IMR-90 (cell line): ENCODE measurements around the gene RASGEF1C. TPM values are rescaled to one million over a fixed set of nuclear protein-coding genes. Genes with fewer than 3 reads are reported as not detected.

Experiments
- ATAC-seq: fragments of 200-7000 bp; cut with Tn5 transposase; 2 replicates; pipeline ENCODE4 v1.9.1; 2020; ENCODE audit warnings: low read depth, mild to moderate bottlenecking, moderate library complexity
- BruUV-seq: library from RNA; stranded (reverse); fragments of 400-500 nt; replicated peaks from 2 replicates; lab custom pipeline; 2021; lab: Mats Ljungman, UMichigan
- CTCF ChIA-PET: fragments of 300-600 bp; formaldehyde crosslinking; extraction: SDS; loops from one replicate; lab custom pipeline; 2021; ENCODE audit warnings: antibody characterized with exemption; lab: Yijun Ruan, JAX
- POLR2A ChIA-PET: fragments of 300-600 bp; sonication (Branson Sonifier 250); formaldehyde crosslinking; loops from one replicate; lab custom pipeline; 2022; ENCODE audit warnings: antibody characterized with exemption; ENCODE audit not compliant: unreplicated experiment; lab: Charles Lee
- DNase-seq: peaks from one replicate; pipeline ENCODE4 v3.0.0; 2013
- H2AFZ ChIP-seq: replicated peaks from 2 replicates; pipeline ENCODE3; 2013; ENCODE audit warnings: low read length, mild to moderate bottlenecking; ENCODE audit not compliant: poor library complexity
- H2AK5ac ChIP-seq: 2 replicates; pipeline ENCODE4 v1.6.1; 2013; ENCODE audit warnings: low read depth, low read length, inconsistent platforms
- H2AK9ac ChIP-seq: replicated peaks from 2 replicates; pipeline ENCODE3; 2013; ENCODE audit warnings: mild to moderate bottlenecking, low read depth, low read length, moderate library complexity; ENCODE audit not compliant: poor library complexity
- H2BK120ac ChIP-seq: 2 replicates; pipeline ENCODE4 v1.6.1; 2013; ENCODE audit warnings: low read depth, low read length, inconsistent platforms
- H2BK15ac ChIP-seq: 3 replicates; pipeline ENCODE4 v1.6.1; 2013; ENCODE audit warnings: low read depth, low read length, inconsistent platforms
- H2BK20ac ChIP-seq: 2 replicates; pipeline ENCODE4 v1.6.1; 2013; ENCODE audit warnings: low read depth, mild to moderate bottlenecking, inconsistent platforms, low read length, moderate library complexity
- H2BK5ac ChIP-seq: 2 replicates; pipeline ENCODE4 v1.6.1; 2013; ENCODE audit warnings: mild to moderate bottlenecking, low read depth, low read length, inconsistent platforms; ENCODE audit not compliant: poor library complexity, severe bottlenecking
- H3K14ac ChIP-seq: replicated peaks from 2 replicates; pipeline ENCODE4 v1.6.1; 2013; ENCODE audit warnings: low read depth, low read length, inconsistent platforms
- H3K18ac ChIP-seq: 2 replicates; pipeline ENCODE4 v1.6.1; 2013; ENCODE audit warnings: low read depth, low read length, control low read depth
- H3K23ac ChIP-seq: 2 replicates; pipeline ENCODE4 v1.6.1; 2013; ENCODE audit warnings: low read depth, low read length, inconsistent platforms
- H3K27ac ChIP-seq: 2 replicates; pipeline ENCODE4 v1.5.1; 2013; ENCODE audit warnings: mild to moderate bottlenecking, control low read depth, low read length; ENCODE audit not compliant: insufficient read depth
- H3K27me3 ChIP-seq: 2 replicates; pipeline ENCODE4 v1.6.1; 2013; ENCODE audit warnings: low read length; ENCODE audit not compliant: control insufficient read depth, insufficient read depth
- H3K36me3 ChIP-seq: 2 replicates; pipeline ENCODE4 v1.6.1; 2013; ENCODE audit warnings: low read length, mixed read lengths; ENCODE audit not compliant: control insufficient read depth, insufficient read depth
- H3K4ac ChIP-seq: 2 replicates; pipeline ENCODE4 v1.6.1; 2013; ENCODE audit warnings: low read depth, low read length, inconsistent platforms
- H3K4me1 ChIP-seq: 2 replicates; pipeline ENCODE4 v1.6.1; 2013; ENCODE audit warnings: low read length, mixed read lengths; ENCODE audit not compliant: control insufficient read depth, insufficient read depth
- H3K4me2 ChIP-seq: 2 replicates; pipeline ENCODE4 v1.6.1; 2013; ENCODE audit warnings: low read depth, mild to moderate bottlenecking, control low read depth, low read length, moderate library complexity
- H3K4me3 ChIP-seq: 2 replicates; pipeline ENCODE4 v1.5.1; 2013; ENCODE audit warnings: low read depth, mild to moderate bottlenecking, control low read depth, low read length, moderate library complexity; ENCODE audit not compliant: insufficient read depth
- H3K56ac ChIP-seq: 2 replicates; pipeline ENCODE4 v1.6.1; 2013; ENCODE audit warnings: low read length, inconsistent platforms; ENCODE audit not compliant: insufficient read depth; ENCODE audit errors: extremely low read depth
- H3K79me1 ChIP-seq, 2 experiments: 2 replicates each; pipeline ENCODE4 v1.6.1; 2013; ENCODE audit warnings: low read length in 2 of 2, inconsistent platforms in 1 of 2, low read depth in 1 of 2
- H3K9ac ChIP-seq: 2 replicates; pipeline ENCODE4 v1.6.1; 2013; ENCODE audit warnings: low read depth, low read length, control low read depth
- H3K9me1 ChIP-seq: 2 replicates; pipeline ENCODE4 v1.6.1; 2013; ENCODE audit warnings: low read length, inconsistent platforms; ENCODE audit not compliant: insufficient read depth
- H3K9me3 ChIP-seq: 2 replicates; pipeline ENCODE4 v1.6.1; 2013; ENCODE audit warnings: low read length; ENCODE audit not compliant: control insufficient read depth, insufficient read depth
- H4K20me1 ChIP-seq: 2 replicates; pipeline ENCODE4 v1.6.1; 2013; ENCODE audit warnings: low read length, inconsistent platforms; ENCODE audit not compliant: insufficient read depth
- H4K5ac ChIP-seq: 2 replicates; pipeline ENCODE4 v1.6.1; 2013; ENCODE audit warnings: mild to moderate bottlenecking, low read depth, low read length, control low read depth
- H4K8ac ChIP-seq, 2 experiments: 2 replicates each; pipeline ENCODE4 v1.6.1; 2013; ENCODE audit warnings: low read depth in 2 of 2, low read length in 2 of 2, control low read depth in 1 of 2, inconsistent platforms in 1 of 2
- H4K91ac ChIP-seq: 2 replicates; pipeline ENCODE4 v1.6.1; 2013; ENCODE audit warnings: low read depth, low read length, inconsistent platforms; ENCODE audit not compliant: insufficient read depth
- BHLHE40 ChIP-seq: fragments of 150-350 bp; IDR thresholded peaks from 2 replicates; pipeline ENCODE4 v1.6.1; 2016; ENCODE audit warnings: mild to moderate bottlenecking, low read depth, low read length
- CEBPB ChIP-seq: IDR thresholded peaks from 2 replicates; pipeline ENCODE4 v1.6.1; 2012; ENCODE audit warnings: low read depth, low read length, improper control_type of control experiment
- CHD1 ChIP-seq: IDR thresholded peaks from 2 replicates; pipeline ENCODE4 v1.6.1; 2012; ENCODE audit warnings: low read depth, low read length, improper control_type of control experiment
- FOS ChIP-seq: fragments of 150-350 bp; IDR thresholded peaks from 2 replicates; pipeline ENCODE4 v1.6.1; 2016; ENCODE audit warnings: low read depth, low read length
- MAFK ChIP-seq: IDR thresholded peaks from 2 replicates; pipeline ENCODE4 v1.6.1; 2012; ENCODE audit warnings: low read depth, low read length, improper control_type of control experiment
- MXI1 ChIP-seq: IDR thresholded peaks from 2 replicates; pipeline ENCODE4 v1.6.1; 2012; ENCODE audit warnings: low read depth, mild to moderate bottlenecking, low read length, moderate library complexity, borderline replicate concordance
- NFE2L2 ChIP-seq: fragments of 150-350 bp; IDR thresholded peaks from 2 replicates; pipeline ENCODE4 v1.6.1; 2016; ENCODE audit warnings: low read depth, mild to moderate bottlenecking, low read length
- RAD21 ChIP-seq: IDR thresholded peaks from 2 replicates; pipeline ENCODE4 v1.6.1; 2012; ENCODE audit warnings: low read length, improper control_type of control experiment
- RCOR1 ChIP-seq: IDR thresholded peaks from 2 replicates; pipeline ENCODE4 v1.6.1; 2012; ENCODE audit warnings: mild to moderate bottlenecking, low read length, improper control_type of control experiment; ENCODE audit not compliant: insufficient replicate concordance
- SMC3 ChIP-seq: fragments of 150-350 bp; IDR thresholded peaks from 2 replicates; pipeline ENCODE4 v1.6.1; 2016; ENCODE audit warnings: low read depth, mild to moderate bottlenecking, antibody characterized with exemption, low read length, moderate library complexity
- WGBS, 2 experiments: methylation state at CpG; one replicate each; pipeline versions ENCODE4 v1.1.5 to v1.1.7; 2013; ENCODE audit warnings: missing lambda C conversion rate in 2 of 2; ENCODE audit not compliant: insufficient read length in 1 of 2; ENCODE audit errors: extremely low coverage in 2 of 2; 5-methylcytosine and 5-hydroxymethylcytosine counted together
- dilution Hi-C: fragments of 300-500 bp; cut with HindIII; formaldehyde crosslinking; loops from one replicate; pipeline ENCODE4 v1.14.3; 2018; ENCODE audit warnings: low sequenced_read_pairs; ENCODE audit not compliant: unreplicated experiment
- in situ Hi-C: fragments of 300-500 bp; cut with MboI; formaldehyde crosslinking; loops from 3 replicates; pipeline ENCODE4 v1.14.3; 2019; ENCODE audit warnings: low sequenced_read_pairs, inconsistent platforms, mixed read lengths
- intact Hi-C: fragments of 100-400 bp; cut with micrococcal nuclease; formaldehyde crosslinking; loops from 2 replicates; pipeline ENCODE4 v1.10.0; 2022
- polyA plus RNA-seq, 3 experiments: library from polyadenylated mRNA; depleted of rRNA; stranded (reverse); fragments of >200 nt; gene quantifications; 2 replicates each; pipeline ENCODE4 v1.2.3, GENCODE V29; 2012; ENCODE audit warnings: low replicate concordance in 1 of 3
- total RNA-seq: library from RNA; depleted of rRNA; stranded (reverse); fragments of >200 nt; gene quantifications from 2 replicates; pipeline ENCODE4 v1.2.3, GENCODE V29; 2012
- TF ChIP-seq, protein P1 (sequence below): fragments of 150-350 bp; IDR thresholded peaks from 2 replicates; pipeline ENCODE4 v1.6.1; 2017; ENCODE audit warnings: mild to moderate bottlenecking, antibody characterized with exemption, low read length, low read depth
- TF ChIP-seq, protein P2 (sequence below): conservative IDR thresholded peaks from 2 replicates; pipeline ENCODE4 v1.5.1; 2012; ENCODE audit warnings: mild to moderate bottlenecking, low read depth, low read length, improper control_type of control experiment
- TF ChIP-seq, protein P3 (sequence below): fragments of 150-350 bp; IDR thresholded peaks from 2 replicates; pipeline ENCODE4 v1.6.1; 2016; ENCODE audit warnings: low read depth, mild to moderate bottlenecking, low read length, moderate library complexity, borderline replicate concordance

Gene RASGEF1C
- total and polyA plus RNA-seq, 2 of the 4 experiments (the other 2 are of a cell fraction) = not detected

DNA sequence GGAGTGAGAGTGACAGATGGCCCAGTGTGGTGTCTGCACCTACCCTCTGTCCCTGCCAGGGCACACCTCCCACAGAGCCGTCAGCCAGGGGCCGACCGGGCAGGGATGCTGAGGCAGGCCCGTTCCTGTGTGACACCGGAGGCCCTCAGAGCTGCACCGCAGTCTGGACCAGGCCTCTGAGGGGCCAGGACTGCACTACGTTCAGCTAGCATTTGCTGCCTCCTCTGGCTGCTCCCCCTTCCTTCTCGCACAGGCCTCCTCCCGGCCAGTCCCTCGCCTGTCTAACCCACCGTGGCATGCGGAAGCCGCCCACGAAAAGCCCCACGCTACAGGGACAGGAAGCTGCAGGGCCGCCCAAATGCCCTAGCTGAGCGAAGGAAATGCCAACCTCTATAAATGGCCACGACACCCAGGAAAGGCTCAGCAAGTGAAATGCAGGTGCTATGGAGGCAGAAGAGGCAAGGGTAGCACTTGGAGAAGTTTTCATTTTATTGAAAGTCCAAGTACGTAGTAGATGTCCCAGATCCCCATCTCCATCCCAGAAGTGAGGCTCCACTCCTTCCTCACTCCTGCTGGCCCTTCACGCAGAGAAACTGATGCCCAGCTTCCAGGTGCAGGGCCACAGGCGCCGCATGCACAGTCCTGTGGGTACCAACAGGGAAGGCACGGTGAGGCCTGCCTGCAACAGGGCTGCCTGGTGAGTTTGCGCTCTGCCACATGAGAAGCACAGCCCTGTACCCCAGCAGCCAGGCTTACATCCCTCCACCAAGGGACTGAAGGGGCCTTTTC, 44.2 kb upstream of the RASGEF1C start:
- H2BK15ac ChIP-seq = no peak overlapping the region
- H2AK9ac ChIP-seq = no peak overlapping the region
- dilution Hi-C loops = no loop called here
- peaks cover 75% of the 10 kb centered on the region for H3K9me3 ChIP-seq
- no peak overlapping the region for H2BK120ac ChIP-seq
- no peak overlapping the region for H4K5ac ChIP-seq
- no peak overlapping the region for H2AK5ac ChIP-seq
- BruUV-seq = no TSS peak
- ChIA-PET CTCF (no interaction called here), POLR2A (no interaction called here)
- no peaks in the 10 kb centered on the region for H3K4me1 ChIP-seq
- DNase-seq = no peak
- H3K4me3 ChIP-seq = no peak overlapping the region
- H3K79me1 ChIP-seq = no peaks in the 10 kb centered on the region
- H3K18ac ChIP-seq = no peak overlapping the region
- H4K91ac ChIP-seq = no peak overlapping the region
- in situ Hi-C loops = no loop called here
- no peak overlapping the region for H3K9ac ChIP-seq
- no peak overlapping the region for H3K14ac ChIP-seq
- 93% methylated on average over 12 of the region's 24 CpGs; no CpG with 5 or more reads in 1 of the 2 experiments for WGBS, 2 experiments
- no peak overlapping the region for H2BK5ac ChIP-seq
- H3K36me3 ChIP-seq = peaks cover 54% of the 10 kb centered on the region
- H3K27ac ChIP-seq = no peak overlapping the region
- TF ChIP-seq BHLHE40 (no peak), RAD21 (no peak), CEBPB (no peak), SMC3 (no peak), NFE2L2 (no peak), MXI1 (no peak), CHD1 (no peak), FOS (no peak), MAFK (no peak), RCOR1 (no peak)
- TF ChIP-seq, protein P1, sequence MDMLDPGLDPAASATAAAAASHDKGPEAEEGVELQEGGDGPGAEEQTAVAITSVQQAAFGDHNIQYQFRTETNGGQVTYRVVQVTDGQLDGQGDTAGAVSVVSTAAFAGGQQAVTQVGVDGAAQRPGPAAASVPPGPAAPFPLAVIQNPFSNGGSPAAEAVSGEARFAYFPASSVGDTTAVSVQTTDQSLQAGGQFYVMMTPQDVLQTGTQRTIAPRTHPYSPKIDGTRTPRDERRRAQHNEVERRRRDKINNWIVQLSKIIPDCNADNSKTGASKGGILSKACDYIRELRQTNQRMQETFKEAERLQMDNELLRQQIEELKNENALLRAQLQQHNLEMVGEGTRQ = no peak
- TF ChIP-seq, protein P2, sequence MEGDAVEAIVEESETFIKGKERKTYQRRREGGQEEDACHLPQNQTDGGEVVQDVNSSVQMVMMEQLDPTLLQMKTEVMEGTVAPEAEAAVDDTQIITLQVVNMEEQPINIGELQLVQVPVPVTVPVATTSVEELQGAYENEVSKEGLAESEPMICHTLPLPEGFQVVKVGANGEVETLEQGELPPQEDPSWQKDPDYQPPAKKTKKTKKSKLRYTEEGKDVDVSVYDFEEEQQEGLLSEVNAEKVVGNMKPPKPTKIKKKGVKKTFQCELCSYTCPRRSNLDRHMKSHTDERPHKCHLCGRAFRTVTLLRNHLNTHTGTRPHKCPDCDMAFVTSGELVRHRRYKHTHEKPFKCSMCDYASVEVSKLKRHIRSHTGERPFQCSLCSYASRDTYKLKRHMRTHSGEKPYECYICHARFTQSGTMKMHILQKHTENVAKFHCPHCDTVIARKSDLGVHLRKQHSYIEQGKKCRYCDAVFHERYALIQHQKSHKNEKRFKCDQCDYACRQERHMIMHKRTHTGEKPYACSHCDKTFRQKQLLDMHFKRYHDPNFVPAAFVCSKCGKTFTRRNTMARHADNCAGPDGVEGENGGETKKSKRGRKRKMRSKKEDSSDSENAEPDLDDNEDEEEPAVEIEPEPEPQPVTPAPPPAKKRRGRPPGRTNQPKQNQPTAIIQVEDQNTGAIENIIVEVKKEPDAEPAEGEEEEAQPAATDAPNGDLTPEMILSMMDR = no peak
- TF ChIP-seq, protein P3, sequence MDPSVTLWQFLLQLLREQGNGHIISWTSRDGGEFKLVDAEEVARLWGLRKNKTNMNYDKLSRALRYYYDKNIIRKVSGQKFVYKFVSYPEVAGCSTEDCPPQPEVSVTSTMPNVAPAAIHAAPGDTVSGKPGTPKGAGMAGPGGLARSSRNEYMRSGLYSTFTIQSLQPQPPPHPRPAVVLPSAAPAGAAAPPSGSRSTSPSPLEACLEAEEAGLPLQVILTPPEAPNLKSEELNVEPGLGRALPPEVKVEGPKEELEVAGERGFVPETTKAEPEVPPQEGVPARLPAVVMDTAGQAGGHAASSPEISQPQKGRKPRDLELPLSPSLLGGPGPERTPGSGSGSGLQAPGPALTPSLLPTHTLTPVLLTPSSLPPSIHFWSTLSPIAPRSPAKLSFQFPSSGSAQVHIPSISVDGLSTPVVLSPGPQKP = no peak
- no peak overlapping the region for H3K4ac ChIP-seq
- no peak overlapping the region for H2AFZ ChIP-seq
- no peak for ATAC-seq
- H3K56ac ChIP-seq = no peak overlapping the region
- no peak overlapping the region for H3K4me2 ChIP-seq
- no peak overlapping the region for H2BK20ac ChIP-seq
- H3K23ac ChIP-seq = no peak overlapping the region
- H3K27me3 ChIP-seq = no peaks in the 10 kb centered on the region
- H4K20me1 ChIP-seq = no peaks in the 10 kb centered on the region
- no peaks in the 10 kb centered on the region for H3K9me1 ChIP-seq
- intact Hi-C loops = no loop called here
- no peak overlapping the region for H4K8ac ChIP-seq
